ENCODE measurements around the gene RASD1.

RASD1 gene

GRCh38 chr17:17448076-17448475 lies 48.1 kb downstream of the RASD1 start:
- H3K36me3 ChIP-seq (replicated peaks; ENCODE audit: insufficient read depth, low read length): no peaks in the 10 kb centered on the region
- no peak overlapping the region for H3K4me2 ChIP-seq (ENCODE audit: low read depth, low read length)
- TF ChIP-seq CTCF (IDR thresholded peaks at IDR 0.05; ENCODE audit: low read length) (no peak), EZH2 (optimal IDR thresholded peaks at IDR 0.05; ENCODE audit: low read depth, low read length) (no peak), EZH2phosphoT487 (IDR thresholded peaks at IDR 0.05; ENCODE audit: low read length) (no peak)
- H3K4me1 ChIP-seq (ENCODE audit: low read length): no peaks in the 10 kb centered on the region
- no peak overlapping the region for H3K9ac ChIP-seq (ENCODE audit: low read length)
- no peaks in the 10 kb centered on the region for H3K9me2 ChIP-seq (replicated peaks; ENCODE audit: insufficient read depth, low read length)
- peaks cover 17% of the 10 kb centered on the region; the same call in 1 of the 2 replicates for H3K27me3 ChIP-seq (replicated peaks; ENCODE audit: insufficient read depth, low read length)
- no peak overlapping the region for H3K27ac ChIP-seq (ENCODE audit: low read length)
- no peaks in the 10 kb centered on the region for H3F3A ChIP-seq (ENCODE audit: insufficient read depth, low read length)
- H4K20me1 ChIP-seq (ENCODE audit: insufficient read depth, low read length): no peaks in the 10 kb centered on the region
- no peaks in the 10 kb centered on the region for H3K79me2 ChIP-seq (ENCODE audit: low read length)
- no peaks in the 10 kb centered on the region for H3K9me3 ChIP-seq (replicated peaks; ENCODE audit: insufficient read depth, low read length)
- H2AFZ ChIP-seq (ENCODE audit: low read length): no peak overlapping the region
- DNase-seq: no peak
- H3K4me3 ChIP-seq (ENCODE audit: low read length): no peak overlapping the region

GRCh38 chr17:17447264-17447663 lies 48.9 kb downstream of the RASD1 start:
- no peaks in the 10 kb centered on the region for H3K9me3 ChIP-seq (replicated peaks; ENCODE audit: insufficient read depth, low read length)
- no peak for TF ChIP-seq CTCF (IDR thresholded peaks at IDR 0.05; ENCODE audit: low read length)
- TF ChIP-seq EZH2 (optimal IDR thresholded peaks at IDR 0.05; ENCODE audit: low read depth, low read length): no peak
- no peak for TF ChIP-seq EZH2phosphoT487 (IDR thresholded peaks at IDR 0.05; ENCODE audit: low read length)
- H3K9ac ChIP-seq (ENCODE audit: low read length): no peak overlapping the region

GRCh38 chr17:17446666-17447155 lies 49.5 kb downstream of the RASD1 start:
- DNase-seq: no peak
- TF ChIP-seq EZH2 (optimal IDR thresholded peaks at IDR 0.05; ENCODE audit: low read depth, low read length) (no peak), EZH2phosphoT487 (IDR thresholded peaks at IDR 0.05; ENCODE audit: low read length) (no peak), CTCF (IDR thresholded peaks at IDR 0.05; ENCODE audit: low read length) (no peak)
- Histone ChIP-seq H3K9me3 (replicated peaks; ENCODE audit: insufficient read depth, low read length) (no peaks in the 10 kb centered on the region), H3K79me2 (ENCODE audit: low read length) (no peaks in the 10 kb centered on the region), H4K20me1 (ENCODE audit: insufficient read depth, low read length) (no peaks in the 10 kb centered on the region), H3K9ac (ENCODE audit: low read length) (no peak overlapping the region), H3K27ac (ENCODE audit: low read length) (no peak overlapping the region), H3K27me3 (replicated peaks; ENCODE audit: insufficient read depth, low read length) (peaks cover 17% of the 10 kb centered on the region; the same call in 1 of the 2 replicates), H3K4me1 (ENCODE audit: low read length) (no peaks in the 10 kb centered on the region), H3F3A (ENCODE audit: insufficient read depth, low read length) (no peaks in the 10 kb centered on the region), H3K9me2 (replicated peaks; ENCODE audit: insufficient read depth, low read length) (no peaks in the 10 kb centered on the region), H3K36me3 (replicated peaks; ENCODE audit: insufficient read depth, low read length) (no peaks in the 10 kb centered on the region), H3K4me2 (ENCODE audit: low read depth, low read length) (no peak overlapping the region), H2AFZ (ENCODE audit: low read length) (no peak overlapping the region), H3K4me3 (ENCODE audit: low read length) (no peak overlapping the region)

More at GRCh38 chr17:17447264-17447663, 48.9 kb downstream of the RASD1 start:
- H4K20me1 ChIP-seq (ENCODE audit: insufficient read depth, low read length): no peaks in the 10 kb centered on the region
- H2AFZ ChIP-seq (ENCODE audit: low read length): no peak overlapping the region
- DNase-seq: no peak
- H3K79me2 ChIP-seq (ENCODE audit: low read length): no peaks in the 10 kb centered on the region
- no peak overlapping the region for H3K4me2 ChIP-seq (ENCODE audit: low read depth, low read length)
- peaks cover 17% of the 10 kb centered on the region; the same call in 1 of the 2 replicates for H3K27me3 ChIP-seq (replicated peaks; ENCODE audit: insufficient read depth, low read length)
- no peaks in the 10 kb centered on the region for H3F3A ChIP-seq (ENCODE audit: insufficient read depth, low read length)
- H3K4me3 ChIP-seq (ENCODE audit: low read length): no peak overlapping the region
- H3K9me2 ChIP-seq (replicated peaks; ENCODE audit: insufficient read depth, low read length): no peaks in the 10 kb centered on the region
- H3K4me1 ChIP-seq (ENCODE audit: low read length): no peaks in the 10 kb centered on the region
- no peak overlapping the region for H3K27ac ChIP-seq (ENCODE audit: low read length)
- no peaks in the 10 kb centered on the region for H3K36me3 ChIP-seq (replicated peaks; ENCODE audit: insufficient read depth, low read length)

Data from MM.1S (cell line).